HepG2 (cell line): Measurements from ENCODE around the gene IRF6. TPM values are rescaled to one million over a fixed set of nuclear protein-coding genes. Genes with fewer than 3 reads are reported as not detected.
A peak's percentile ranks its signal among the peaks of the same experiment; 100 is the strongest.

Experiments
- ATAC-seq: fragments of 200-7000 bp; cut with Tn5 transposase; 3 replicates; pipeline ENCODE4 v1.9.1; 2020; ENCODE audit warnings: mild to moderate bottlenecking, moderate library complexity
- BruUV-seq: library from RNA; stranded (reverse); fragments of 400-500 nt; replicated peaks from 2 replicates; lab custom pipeline; 2021; lab: Mats Ljungman, UMichigan
- CTCF ChIA-PET: fragments of 300-600 bp; formaldehyde crosslinking; extraction: SDS; loops from one replicate; lab custom pipeline; 2021; ENCODE audit warnings: low total read pairs, inconsistent platforms, low intra/inter-chr PET ratio; lab: Yijun Ruan, JAX
- POLR2A ChIA-PET: fragments of 350-600 bp; sonication (Branson Sonifier 250); formaldehyde crosslinking; loops from one replicate; lab custom pipeline; 2020; ENCODE audit warnings: antibody characterized with exemption, inconsistent platforms; lab: Yijun Ruan, JAX
- DNase-seq: peaks from one replicate; pipeline ENCODE4 v3.0.0-alpha.2; 2015; ENCODE audit warnings: low spot score
- FAIRE-seq: peaks from 3 replicates; lab custom pipeline; 2011; peaks lifted over from hg19 to GRCh38; lab: Jason Lieb, UNC
- H2AFZ ChIP-seq: one replicate; pipeline ENCODE4 v1.6.1; 2011; ENCODE audit warnings: low read length, inconsistent platforms
- H3K27ac ChIP-seq: fragments of 300-600 bp; 3 replicates; pipeline ENCODE4 v1.8.0; 2011; ENCODE audit warnings: mixed run types, mild to moderate bottlenecking, mixed read lengths, low read length, inconsistent platforms; ENCODE audit not compliant: insufficient read depth; ENCODE audit errors: extremely low read length
- H3K27me3 ChIP-seq, 2 experiments: fragments of 200-600 bp in 1 of 2; 2 replicates in 1 of 2; 3 replicates in 1 of 2; pipeline versions ENCODE4 v1.6.0 to v1.8.0; 2011; ENCODE audit warnings: low read length in 2 of 2, mild to moderate bottlenecking in 2 of 2, moderate library complexity in 2 of 2, inconsistent platforms in 1 of 2; ENCODE audit not compliant: insufficient read depth in 2 of 2, control insufficient read depth in 1 of 2
- H3K36me3 ChIP-seq, 2 experiments: fragments of 200-600 bp in 1 of 2; replicated peaks in 1 of 2; 2 replicates in 1 of 2; 3 replicates in 1 of 2; pipeline versions ENCODE4 v1.5.1 to v1.8.0; 2011; ENCODE audit warnings: low read length in 2 of 2, inconsistent platforms in 1 of 2; ENCODE audit not compliant: insufficient read depth in 2 of 2, control insufficient read depth in 1 of 2
- H3K4me1 ChIP-seq: 2 replicates; pipeline ENCODE4 v1.5.1; 2012; ENCODE audit warnings: low read length, inconsistent platforms; ENCODE audit not compliant: insufficient read depth
- H3K4me2 ChIP-seq: 2 replicates; pipeline ENCODE4 v1.6.0; 2011; ENCODE audit warnings: low read depth, low read length, inconsistent platforms
- H3K4me3 ChIP-seq, 3 experiments: fragments of 200-600 bp in 1 of 3; sonication (generic), shearing (Covaris generic) in 1 of 3; replicated peaks in 1 of 3; 2 replicates each; pipeline ENCODE4 v1.5.1; 2011 to 2016; ENCODE audit warnings: low read length in 3 of 3, inconsistent platforms in 2 of 3, low read depth in 2 of 3, mild to moderate bottlenecking in 2 of 3, control low read depth in 1 of 3, mixed read lengths in 1 of 3; ENCODE audit not compliant: insufficient read depth in 1 of 3
- H3K79me2 ChIP-seq: one replicate; pipeline ENCODE4 v1.6.1; 2011; ENCODE audit warnings: low read length, inconsistent platforms; ENCODE audit not compliant: insufficient read depth
- H3K9ac ChIP-seq: 2 replicates; pipeline ENCODE4 v1.6.0; 2011; ENCODE audit warnings: mild to moderate bottlenecking, low read depth, low read length, inconsistent platforms; ENCODE audit not compliant: insufficient read depth
- H3K9me3 ChIP-seq: 2 replicates; pipeline ENCODE4 v1.5.1; 2012; ENCODE audit warnings: mild to moderate bottlenecking, low read length
- H4K20me1 ChIP-seq: 2 replicates; pipeline ENCODE4 v1.6.0; 2011; ENCODE audit warnings: inconsistent platforms, mild to moderate bottlenecking, low read length, moderate library complexity; ENCODE audit not compliant: insufficient read depth
- AFF4 ChIP-seq: sonication (generic); formaldehyde crosslinking; IDR thresholded peaks from 2 replicates; pipeline ENCODE4 v1.4.0; 2020; ENCODE audit warnings: missing genetic modification reagents
- DMTF1 ChIP-seq: sonication (generic); formaldehyde crosslinking; IDR thresholded peaks from 2 replicates; pipeline ENCODE4 v1.4.0; 2020; ENCODE audit warnings: mild to moderate bottlenecking, missing genetic modification reagents
- MNT ChIP-seq: fragments of 450-650 bp; IDR thresholded peaks from 2 replicates; pipeline ENCODE4 v1.6.1; 2016
- ZNF335 ChIP-seq: sonication (generic); formaldehyde crosslinking; IDR thresholded peaks from 2 replicates; pipeline ENCODE4 v1.4.0; 2020; ENCODE audit warnings: missing genetic modification reagents
- WGBS: methylation state at CpG from one replicate; pipeline ENCODE4 v1.1.6; 2017; ENCODE audit warnings: low lambda C conversion rate; 5-methylcytosine and 5-hydroxymethylcytosine counted together
- in situ Hi-C: cut with HindIII; loops from 2 replicates; pipeline ENCODE4 v1.10.0; 2017; ENCODE audit warnings: low pct_unique_long_range_greater_than_20kb; ENCODE audit not compliant: extremely low pct_ligation_motif_present
- intact Hi-C: fragments of 100-400 bp; cut with micrococcal nuclease; formaldehyde crosslinking; loops from one replicate; pipeline ENCODE4 v1.10.0; 2022; ENCODE audit not compliant: unreplicated experiment
- polyA plus RNA-seq, 8 experiments: library from polyadenylated mRNA; depleted of rRNA in 3 of 8; stranded (reverse) in 7 of 8; unstranded in 1 of 8; fragments of >200 nt; fragmentation: Illumina TruSeq in 4 of 8; extraction: Trizol in 4 of 8; gene quantifications; 2 replicates each; pipeline versions ENCODE4 v1.2.1 to v1.2.3, GENCODE V29; 2011 to 2016; ENCODE audit warnings: low read depth in 4 of 8, missing spikeins in 1 of 8, mixed read lengths in 1 of 8; ENCODE audit not compliant: insufficient read depth in 1 of 8
- total RNA-seq, 5 experiments: library from RNA; depleted of rRNA; stranded (reverse); fragments of >200 nt; fragmentation: Illumina TruSeq; extraction: Trizol; gene quantifications; 2 replicates each; pipeline ENCODE4 v1.2.3, GENCODE V29; 2016; ENCODE audit warnings: low read depth in 1 of 5

The IRF6 gene
- total and polyA plus RNA-seq, 2 of the 13 experiments (the other 11 are each of a cell fraction or from before 2014, with no cell fraction given) = 0.02 TPM; not detected in 1

GRCh38 chr1:209770636-209771415 is 35.1 kb downstream of the IRF6 start:
- 86% methylated on average over 17 of the region's 17 CpGs for WGBS
- H3K4me2 ChIP-seq = no peak overlapping the region
- in situ Hi-C loops = no loop called here
- no peak overlapping the region for H3K4me3 ChIP-seq
- no peaks in the 10 kb centered on the region for H3K4me1 ChIP-seq
- ATAC-seq (no peak), DNase-seq (no peak), FAIRE-seq (no peak)
- ChIA-PET POLR2A (no interaction called here), CTCF (no interaction called here)
- H3K9ac ChIP-seq = no peak overlapping the region
- H4K20me1 ChIP-seq = no peaks in the 10 kb centered on the region
- no peak overlapping the region for H3K27ac ChIP-seq
- peaks cover 1 to 6% of the 10 kb centered on the region in 2 experiments; a peak in 2 of 5 replicates for H3K27me3 ChIP-seq
- H3K36me3 ChIP-seq = no peaks in the 10 kb centered on the region
- no peaks in the 10 kb centered on the region for H3K79me2 ChIP-seq
- no peak overlapping the region for H2AFZ ChIP-seq
- intact Hi-C loops = no loop called here
- no TSS peak for BruUV-seq
- TF ChIP-seq DMTF1 (no peak), AFF4 (no peak), ZNF335 (CRISPR knock-in tag) (no peak), MNT (peak; percentile 84)
- peaks cover 8% of the 10 kb centered on the region; the same call in 1 of the 2 replicates for H3K9me3 ChIP-seq
